Measurements from ENCODE around the gene FPGS.

Gene FPGS

GRCh38 chr9:127862075-127863011 lies 59.7 kb downstream of the FPGS start:
- DNase-seq = peak in 2 of 5 experiments; percentile 67 to 73

DNA sequence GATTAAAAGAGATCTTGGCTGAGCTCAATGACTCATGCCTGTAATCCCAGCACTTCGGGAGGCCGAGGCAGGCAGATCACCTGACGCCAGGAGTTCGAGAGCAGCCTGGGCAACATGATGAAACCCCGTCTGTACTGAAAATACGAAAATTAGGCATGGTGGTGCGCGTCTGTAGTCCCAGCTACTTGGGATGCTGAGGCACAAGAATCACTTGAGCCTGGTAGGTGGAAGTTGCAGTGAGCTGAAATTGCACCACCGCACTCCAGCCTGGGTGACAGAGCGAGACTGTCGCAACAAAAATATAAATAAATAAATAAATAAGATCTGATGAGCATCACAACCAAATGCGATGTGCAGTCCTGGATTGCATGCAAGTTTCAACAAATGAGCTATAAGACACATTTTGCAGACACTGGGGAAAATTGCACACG lies 60.5 kb downstream of the FPGS start:
- DNase-seq = no peak
